K562 (cell line): Measurements from ENCODE around the gene CLK3. TPM values are rescaled to one million over a fixed set of nuclear protein-coding genes. Genes with fewer than 3 reads are reported as not detected.

Source experiments
- ATAC-seq: fragments of 200-7000 bp; cut with Tn5 transposase; 3 replicates; pipeline ENCODE4 v1.9.1; 2020; ENCODE audit warnings: moderate library complexity
- BruUV-seq: library from RNA; stranded (reverse); fragments of 400-500 nt; replicated peaks from 2 replicates; lab custom pipeline; 2021; lab: Mats Ljungman, UMichigan
- CTCF ChIA-PET: fragments of 300-600 bp; formaldehyde crosslinking; extraction: SDS; loops from one replicate; lab custom pipeline; 2021; ENCODE audit warnings: low intra/inter-chr PET ratio; lab: Yijun Ruan, JAX
- POLR2A ChIA-PET: fragments of 300-600, 350-650 bp; sonication (Branson Sonifier 250); formaldehyde crosslinking; extraction: SDS; loops from one replicate; lab custom pipeline; 2021; ENCODE audit warnings: antibody characterized with exemption, inconsistent platforms; lab: Yijun Ruan, JAX
- DNase-seq, 4 experiments: peaks; one replicate each; pipeline versions ENCODE4 v3.0.0 to v3.0.0-alpha.2; 2011 to 2018; ENCODE audit warnings: low spot score in 3 of 4, mixed read lengths in 3 of 4; ENCODE audit errors: extremely low read depth in 1 of 4
- FAIRE-seq: peaks from 2 replicates; lab custom pipeline; 2011; peaks lifted over from hg19 to GRCh38; lab: Jason Lieb, UNC
- H2AFZ ChIP-seq: 2 replicates; pipeline ENCODE4 v1.6.0; 2011; ENCODE audit warnings: low read depth, low read length, control low read depth, inconsistent platforms
- H3K27ac ChIP-seq: fragments of 200-600 bp; 3 replicates; pipeline ENCODE4 v1.8.0; 2011; ENCODE audit warnings: low read depth, mild to moderate bottlenecking, control low read depth, inconsistent platforms, low read length, moderate library complexity, mixed read lengths; ENCODE audit errors: extremely low read depth
- H3K27me3 ChIP-seq, 2 experiments: fragments of 300-600 bp in 1 of 2; 2 replicates in 1 of 2; 3 replicates in 1 of 2; pipeline versions ENCODE4 v1.6.0 to v1.8.0; 2011; ENCODE audit warnings: inconsistent platforms in 2 of 2, low read length in 2 of 2, mild to moderate bottlenecking in 1 of 2, mixed read lengths in 1 of 2, moderate library complexity in 1 of 2; ENCODE audit not compliant: control insufficient read depth in 2 of 2, insufficient read depth in 2 of 2
- H3K36me3 ChIP-seq: fragments of 300-600 bp; 3 replicates; pipeline ENCODE4 v1.8.0; 2011; ENCODE audit warnings: mild to moderate bottlenecking, low read length, inconsistent platforms; ENCODE audit not compliant: control insufficient read depth, insufficient read depth
- H3K4me1 ChIP-seq, 2 experiments: fragments of 200-600 bp in 1 of 2; replicated peaks in 1 of 2; 2 replicates in 1 of 2; 3 replicates in 1 of 2; pipeline versions ENCODE4 v1.5.1 to v1.8.0; 2011; ENCODE audit warnings: inconsistent platforms in 2 of 2, low read length in 2 of 2, mild to moderate bottlenecking in 1 of 2, mixed read lengths in 1 of 2, moderate library complexity in 1 of 2; ENCODE audit not compliant: control insufficient read depth in 2 of 2, insufficient read depth in 2 of 2
- H3K4me2 ChIP-seq: 2 replicates; pipeline ENCODE4 v1.6.1; 2011; ENCODE audit warnings: low read length, control low read depth, inconsistent platforms, mixed read lengths; ENCODE audit not compliant: insufficient read depth
- H3K4me3 ChIP-seq: fragments of 200-600 bp; sonication (generic), shearing (Covaris generic); 2 replicates; pipeline ENCODE4 v1.5.1; 2016; ENCODE audit warnings: control low read depth, inconsistent platforms
- H3K79me2 ChIP-seq: fragments of 200-600 bp; 3 replicates; pipeline ENCODE4 v1.8.0; 2011; ENCODE audit warnings: low read length, inconsistent platforms; ENCODE audit not compliant: control insufficient read depth, insufficient read depth
- H3K9ac ChIP-seq, 2 experiments: 2 replicates each; pipeline versions ENCODE4 v1.6.0 to v1.6.1; 2011; ENCODE audit warnings: low read depth in 2 of 2, low read length in 2 of 2, control low read depth in 1 of 2, inconsistent platforms in 1 of 2, mild to moderate bottlenecking in 1 of 2, mixed read lengths in 1 of 2; ENCODE audit not compliant: insufficient read depth in 1 of 2
- H3K9me1 ChIP-seq: one replicate; pipeline ENCODE4 v1.6.0; 2011; ENCODE audit warnings: inconsistent platforms, mild to moderate bottlenecking, low read length, moderate library complexity; ENCODE audit not compliant: control insufficient read depth, insufficient read depth
- H3K9me3 ChIP-seq: replicated peaks from 2 replicates; pipeline ENCODE4 v1.5.1; 2011; ENCODE audit warnings: low read depth, low read length, inconsistent platforms; ENCODE audit not compliant: control insufficient read depth, insufficient read depth
- H4K20me1 ChIP-seq: replicated peaks from 2 replicates; pipeline ENCODE4 v1.6.1; 2011; ENCODE audit warnings: low read length, inconsistent platforms, mixed read lengths; ENCODE audit not compliant: control insufficient read depth, insufficient read depth
- ATF6 ChIP-seq: sonication (generic); formaldehyde crosslinking; IDR thresholded peaks from 2 replicates; pipeline ENCODE4 v1.4.0; 2020; ENCODE audit warnings: mild to moderate bottlenecking, missing genetic modification reagents
- CXXC5 ChIP-seq: fragments of 250-450 bp; sonication (Bioruptor Pico); IDR thresholded peaks from 2 replicates; pipeline ENCODE4 v1.8.0; 2022; ENCODE audit warnings: inconsistent platforms, mild to moderate bottlenecking, moderate library complexity
- DMBX1 ChIP-seq: fragments of 250-450 bp; sonication (Bioruptor Pico); IDR thresholded peaks from 2 replicates; pipeline ENCODE4 v1.8.0; 2022; ENCODE audit warnings: inconsistent platforms, mild to moderate bottlenecking, moderate library complexity, borderline replicate concordance
- FOSL1 ChIP-seq: fragments of 200-800 bp; sonication (Bioruptor generic); conservative IDR thresholded peaks from 2 replicates; pipeline ENCODE4 v1.6.1; 2016; ENCODE audit warnings: missing genetic modification characterization, missing compliant biosample characterization
- KAT2B ChIP-seq: IDR thresholded peaks from one replicate; pipeline ENCODE4 v1.6.1; 2012; ENCODE audit warnings: low read depth, mild to moderate bottlenecking, control low read depth, inconsistent platforms, low read length, moderate library complexity
- NCOA1 ChIP-seq: fragments of 450-650 bp; IDR thresholded peaks from 2 replicates; pipeline ENCODE4 v1.6.1; 2016; ENCODE audit warnings: low read depth
- ZBTB1 ChIP-seq: sonication (generic); formaldehyde crosslinking; IDR thresholded peaks from 2 replicates; pipeline ENCODE4 v1.8.1; 2023; ENCODE audit warnings: missing genetic modification reagents, low read depth, mild to moderate bottlenecking, borderline replicate concordance
- ZNF23 ChIP-seq: fragments of 250-450 bp; sonication (Bioruptor Pico); IDR thresholded peaks from 2 replicates; pipeline ENCODE4 v1.4.0; 2020; ENCODE audit warnings: mild to moderate bottlenecking
- ZNF57 ChIP-seq: fragments of 450-650 bp; formaldehyde crosslinking; IDR thresholded peaks from 2 replicates; pipeline ENCODE4 v1.4.0; 2020; ENCODE audit warnings: mild to moderate bottlenecking, moderate library complexity
- ZNF764 ChIP-seq: fragments of 250-450 bp; sonication (Bioruptor Pico); IDR thresholded peaks from 2 replicates; pipeline ENCODE4 v1.4.0; 2020; ENCODE audit warnings: low read depth, mild to moderate bottlenecking, moderate library complexity
- WGBS: fragments of 100-300 bp; shearing (Covaris generic); methylation state at CpG from one replicate; pipeline ENCODE4 v1.1.6; 2016; ENCODE audit warnings: low coverage, mixed read lengths; ENCODE audit not compliant: insufficient coverage; ENCODE audit errors: missing lambda C conversion rate; 5-methylcytosine and 5-hydroxymethylcytosine counted together
- in situ Hi-C: fragments of 300-500 bp; cut with MboI; formaldehyde crosslinking; loops from 4 replicates; pipeline ENCODE4 v1.15.0; 2018; ENCODE audit warnings: inconsistent platforms, mixed read lengths
- intact Hi-C: fragments of 100-400 bp; cut with micrococcal nuclease; formaldehyde crosslinking; loops from 2 replicates; pipeline ENCODE4 v1.14.2; 2022
- polyA plus RNA-seq, 8 experiments: library from polyadenylated mRNA; depleted of rRNA in 4 of 8; stranded (reverse) in 5 of 8; unstranded in 3 of 8; fragments of >200 nt; fragmentation: Nextera tagmentation in 2 of 8; fragmentation: Illumina TruSeq in 1 of 8; extraction: Ambion mirVana in 2 of 8; extraction: Trizol in 1 of 8; gene quantifications; 2 replicates each; pipeline versions ENCODE4 v1.2.1 to v1.2.3, GENCODE V29; 2011 to 2014; ENCODE audit warnings: inconsistent platforms in 1 of 8, missing spikeins in 1 of 8
- total RNA-seq, 7 experiments: library from RNA; depleted of rRNA in 6 of 7; stranded (reverse); fragments of >200 nt in 6 of 7; fragmentation: Illumina TruSeq in 2 of 7; extraction: Trizol in 2 of 7; gene quantifications; 2 replicates each; pipeline versions ENCODE4 v1.2.1 to v1.2.3, GENCODE V29; 2011 to 2021; ENCODE audit warnings: low replicate concordance in 1 of 7
- TF ChIP-seq, protein P1 (sequence below): sonication (generic); formaldehyde crosslinking; IDR thresholded peaks from 2 replicates; pipeline ENCODE4 v1.8.0; 2022; ENCODE audit warnings: missing genetic modification reagents, mild to moderate bottlenecking, borderline replicate concordance

CLK3 gene
- total and polyA plus RNA-seq, 9 of the 15 experiments (the other 6 are each of a cell fraction or from before 2014, with no cell fraction given): 1.2 to 95.2 (median 51.7) TPM

DNA sequence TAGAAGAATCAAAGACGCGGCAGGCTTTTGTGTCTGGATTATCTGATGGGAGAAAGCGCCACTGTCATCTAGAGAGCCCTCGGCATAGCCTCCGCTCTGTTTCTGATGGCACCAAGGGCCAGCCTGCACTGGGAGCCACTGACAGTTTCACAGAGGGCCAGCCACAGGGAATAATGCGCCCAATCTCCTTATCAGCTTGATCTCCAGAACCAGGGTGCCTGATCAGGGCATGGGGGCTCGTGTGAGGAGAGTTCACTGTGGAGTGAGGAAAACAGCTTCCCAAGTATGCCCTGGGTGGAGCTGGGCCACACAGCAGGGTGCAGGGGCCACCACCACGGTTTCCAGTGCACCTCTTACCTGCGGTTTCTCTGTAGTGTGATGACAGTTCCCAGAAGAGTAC, 29.8 kb upstream of the CLK3 start (continued):
- TF ChIP-seq, protein P1, sequence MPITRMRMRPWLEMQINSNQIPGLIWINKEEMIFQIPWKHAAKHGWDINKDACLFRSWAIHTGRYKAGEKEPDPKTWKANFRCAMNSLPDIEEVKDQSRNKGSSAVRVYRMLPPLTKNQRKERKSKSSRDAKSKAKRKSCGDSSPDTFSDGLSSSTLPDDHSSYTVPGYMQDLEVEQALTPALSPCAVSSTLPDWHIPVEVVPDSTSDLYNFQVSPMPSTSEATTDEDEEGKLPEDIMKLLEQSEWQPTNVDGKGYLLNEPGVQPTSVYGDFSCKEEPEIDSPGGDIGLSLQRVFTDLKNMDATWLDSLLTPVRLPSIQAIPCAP: no peak

DNA sequence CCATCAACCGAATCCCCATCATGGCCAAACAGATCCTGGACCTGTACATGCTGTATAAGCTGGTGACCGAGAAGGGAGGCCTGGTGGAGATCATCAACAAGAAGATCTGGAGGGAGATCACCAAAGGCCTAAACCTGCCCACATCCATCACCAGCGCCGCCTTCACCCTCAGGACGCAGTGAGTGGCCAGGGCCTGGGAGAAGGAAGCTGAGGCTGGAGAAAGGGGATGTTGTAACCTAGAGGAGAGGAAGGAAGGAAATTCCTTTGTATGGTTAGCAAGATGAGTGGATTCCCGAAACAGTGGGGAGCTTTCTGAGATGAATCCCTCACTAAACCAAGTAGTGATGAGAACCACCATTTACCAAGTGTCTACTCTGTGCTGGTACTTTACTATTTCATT, 25.8 kb upstream of the CLK3 start:
- CTCF ChIA-PET: no interaction called here
- POLR2A ChIA-PET: interaction anchor here (0.7 to 1.2 kb wide), 3 partner anchors 9 to 11 kb away, joined by 3 read pairs; no protein-coding TSS in a partner anchor
- H3K9me3 ChIP-seq: no peaks in the 10 kb centered on the region
- no peak for DNase-seq
- peaks cover 9% of the 10 kb centered on the region; the same call in 2 of the 3 replicates for H3K36me3 ChIP-seq
- H3K27ac ChIP-seq: no peak overlapping the region
- BruUV-seq: no TSS peak
- H4K20me1 ChIP-seq: peaks cover 14% of the 10 kb centered on the region
- peaks cover 3% of the 10 kb centered on the region for H3K9me1 ChIP-seq
- in situ Hi-C loops: no loop called here
- intact Hi-C loops: no loop called here
- no peaks in the 10 kb centered on the region for H3K79me2 ChIP-seq
- H3K4me2 ChIP-seq: no peak overlapping the region
- no peak overlapping the region for H3K4me3 ChIP-seq
- no peak for ATAC-seq
- TF ChIP-seq ATF6 (CRISPR knock-in tag) (no peak), CXXC5 (CRISPR knock-in tag) (no peak), ZNF57 (no peak), ZBTB1 (CRISPR knock-in tag) (no peak), ZNF764 (CRISPR knock-in tag) (no peak), DMBX1 (no peak), FOSL1 (no peak), NCOA1 (no peak), KAT2B (no peak), ZNF23 (no peak)
- H3K27me3 ChIP-seq: no peaks in the 10 kb centered on the region
- no peak overlapping the region for H2AFZ ChIP-seq
- 81% methylated on average over 6 of the region's 6 CpGs for WGBS
- peaks cover 6 to 7% of the 10 kb centered on the region in 2 experiments; a peak in 4 of 5 replicates for H3K4me1 ChIP-seq
- H3K9ac ChIP-seq: no peak overlapping the region
- FAIRE-seq: no peak
